ENCODE results near the gene MCAT.

MCAT gene

GRCh38 chr22:43090130-43090789, 52.9 kb downstream of the MCAT start:
- no peak for DNase-seq (ENCODE audit: low read depth)

GRCh38 chr22:43088984-43089717, 54.0 kb downstream of the MCAT start, which contains the start of gene TTLL1:
Gene TTLL1, minus strand, starts transcription at chr22:43089391. Its CDS starts 13,805 bp downstream, at chr22:43075586.
- DNase-seq (ENCODE audit: low read depth), result peak; percentile 74

- DNase-seq (ENCODE audit: low read depth), result no peak
Measured at GRCh38 chr22:43088627-43088983, 54.6 kb downstream of the MCAT start.

- no peak for DNase-seq (ENCODE audit: low read depth)
Measured at GRCh38 chr22:43085658-43086606, 57.3 kb downstream of the MCAT start.
